NT2/D1 (cell line): Measurements from ENCODE around the gene TSN.

Source experiments
- DNase-seq: peaks from one replicate; pipeline ENCODE4 v3.0.0-alpha.2; 2011; ENCODE audit warnings: low read depth, low spot score
- H3K27me3 ChIP-seq: 2 replicates; pipeline ENCODE4 v1.6.0; 2011; ENCODE audit warnings: mild to moderate bottlenecking; ENCODE audit not compliant: insufficient read length, insufficient read depth
- H3K36me3 ChIP-seq: 2 replicates; pipeline ENCODE4 v1.6.1; 2011; ENCODE audit warnings: mild to moderate bottlenecking, low read length, mixed read lengths; ENCODE audit not compliant: insufficient read depth, insufficient read length
- H3K4me1 ChIP-seq: 2 replicates; pipeline ENCODE4 v1.5.1; 2011; ENCODE audit not compliant: insufficient read depth, insufficient read length
- H3K4me3 ChIP-seq: 2 replicates; pipeline ENCODE4 v1.5.1; 2011; ENCODE audit warnings: low read depth; ENCODE audit not compliant: insufficient read length
- H3K9ac ChIP-seq: 2 replicates; pipeline ENCODE4 v1.6.0; 2011; ENCODE audit warnings: low read depth; ENCODE audit not compliant: insufficient read length
- H3K9me3 ChIP-seq: 2 replicates; pipeline ENCODE4 v1.5.1; 2011; ENCODE audit warnings: mild to moderate bottlenecking, low read length; ENCODE audit not compliant: insufficient read depth
- SUZ12 ChIP-seq: IDR thresholded peaks from 2 replicates; pipeline ENCODE4 v1.6.1; 2011; ENCODE audit not compliant: insufficient read length, insufficient read depth; ENCODE audit errors: extremely low read depth
- YY1 ChIP-seq: IDR thresholded peaks from 2 replicates; pipeline ENCODE4 v1.6.1; 2011; ENCODE audit not compliant: insufficient read length, insufficient read depth
- ZNF274 ChIP-seq: IDR thresholded peaks from 2 replicates; pipeline ENCODE4 v1.6.1; 2011; ENCODE audit warnings: mild to moderate bottlenecking, low read depth, low read length

The TSN gene

DNA sequence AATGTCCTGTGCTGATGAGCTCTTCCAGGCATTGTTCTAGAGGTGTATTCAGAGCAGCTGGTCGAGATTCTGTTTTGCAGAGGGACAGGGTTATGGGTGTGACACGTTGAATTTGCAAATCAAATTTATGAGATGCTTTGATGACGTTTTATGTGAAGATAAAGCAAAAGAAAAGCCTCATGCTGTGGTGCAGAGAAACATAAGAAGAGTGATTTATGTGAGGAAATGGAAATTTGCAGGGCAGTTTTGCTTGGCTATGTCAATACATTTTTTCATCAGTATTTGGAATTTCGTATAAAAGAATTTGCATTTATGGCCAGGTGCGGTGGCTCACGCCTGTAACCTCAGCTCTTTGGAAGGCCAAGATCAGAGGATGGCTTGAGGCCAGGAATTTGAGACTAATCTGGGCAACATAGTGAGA lies 36.4 kb downstream of the TSN start:
- Histone ChIP-seq H3K4me1 (peaks cover 7% of the 10 kb centered on the region), H3K4me3 (no peak overlapping the region), H3K9ac (no peak overlapping the region), H3K9me3 (0 out of 2 replicates have a peak, but pooled peaks cover 12% of the 10 kb centered on the region), H3K36me3 (no peaks in the 10 kb centered on the region), H3K27me3 (no peaks in the 10 kb centered on the region)
- no peak for TF ChIP-seq ZNF274
- TF ChIP-seq YY1: no peak
- no peak for TF ChIP-seq SUZ12
- DNase-seq: no peak

DNA sequence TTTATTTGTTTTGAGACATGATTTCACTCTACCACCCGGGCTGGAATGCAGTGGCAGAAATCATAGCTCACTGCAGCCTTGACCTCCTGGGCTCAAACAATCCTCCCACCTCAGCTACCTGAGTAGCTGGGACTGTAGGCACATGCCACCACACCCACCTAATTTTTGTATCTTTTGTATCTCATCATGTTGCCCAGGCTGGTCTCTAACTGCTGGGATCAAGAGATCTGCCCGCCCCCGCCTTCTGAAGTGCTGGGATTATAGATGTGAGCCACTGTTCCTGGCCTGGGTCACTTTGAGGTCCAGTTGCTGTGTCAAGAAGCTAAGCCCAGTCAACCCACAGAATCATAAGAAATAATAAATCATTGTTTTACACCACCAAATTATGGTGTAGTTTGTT lies 38.4 kb downstream of the TSN start:
- no peaks in the 10 kb centered on the region for H3K27me3 ChIP-seq
- H3K36me3 ChIP-seq: no peaks in the 10 kb centered on the region
- no peak overlapping the region for H3K9ac ChIP-seq
- TF ChIP-seq YY1 (no peak), ZNF274 (no peak), SUZ12 (no peak)
- peaks cover 7% of the 10 kb centered on the region for H3K4me1 ChIP-seq
- no peak for DNase-seq
- 0 out of 2 replicates have a peak, but pooled peaks cover 5% of the 10 kb centered on the region for H3K9me3 ChIP-seq
- no peak overlapping the region for H3K4me3 ChIP-seq

DNA sequence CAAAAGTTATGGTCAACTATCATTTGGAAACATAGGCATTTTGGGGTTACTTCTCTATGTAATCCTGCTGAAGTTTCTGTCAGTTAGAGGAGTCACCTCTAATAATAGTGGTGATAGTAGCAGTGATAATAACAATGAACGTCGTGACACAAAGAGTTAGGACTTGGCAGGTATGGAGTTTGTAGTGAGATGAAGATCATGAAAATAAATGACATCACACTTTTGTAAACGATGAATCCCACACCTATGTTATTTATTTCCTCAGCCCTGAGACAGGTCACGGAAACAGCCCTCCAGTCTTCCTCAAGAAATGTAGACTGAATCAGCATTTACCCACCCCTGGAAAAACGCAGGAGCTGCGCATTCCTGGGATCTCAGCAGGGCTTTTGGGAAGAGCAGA lies 38.8 kb downstream of the TSN start:
- TF ChIP-seq SUZ12: no peak
- TF ChIP-seq ZNF274: no peak
- no peak for TF ChIP-seq YY1
- H3K4me3 ChIP-seq: no peak overlapping the region
- H3K27me3 ChIP-seq: no peaks in the 10 kb centered on the region
- H3K36me3 ChIP-seq: no peaks in the 10 kb centered on the region
- no peak overlapping the region for H3K9ac ChIP-seq
- 0 out of 2 replicates have a peak, but pooled peaks cover under 1% of the 10 kb centered on the region for H3K9me3 ChIP-seq
- DNase-seq: no peak
- H3K4me1 ChIP-seq: peaks cover 7% of the 10 kb centered on the region

DNA sequence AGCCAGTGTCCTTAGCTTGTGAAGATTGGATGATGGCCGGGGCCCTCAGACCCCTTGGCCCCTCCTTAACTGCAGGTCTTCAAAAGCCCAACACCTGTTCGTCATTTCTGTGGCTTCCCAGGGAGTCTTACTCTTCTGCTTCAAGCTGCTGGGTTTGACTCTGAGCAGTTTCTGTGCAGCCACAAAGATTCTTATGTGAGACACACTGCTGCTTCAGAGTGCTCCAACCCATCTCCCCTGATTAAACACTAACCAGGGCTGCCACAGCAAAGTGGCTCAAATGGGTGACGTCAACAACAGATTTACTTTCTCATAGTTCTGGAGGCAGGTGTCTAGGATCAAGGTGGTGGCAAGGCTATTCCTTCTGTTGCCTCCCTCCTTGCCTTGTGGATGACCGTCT lies 40.8 kb downstream of the TSN start:
- no peaks in the 10 kb centered on the region for H3K27me3 ChIP-seq
- H3K4me1 ChIP-seq: no peaks in the 10 kb centered on the region
- TF ChIP-seq ZNF274 (no peak), SUZ12 (no peak), YY1 (no peak)
- H3K4me3 ChIP-seq: no peak overlapping the region
- no peaks in the 10 kb centered on the region for H3K36me3 ChIP-seq
- H3K9me3 ChIP-seq: no peaks in the 10 kb centered on the region
- no peak overlapping the region for H3K9ac ChIP-seq
- no peak for DNase-seq

DNA sequence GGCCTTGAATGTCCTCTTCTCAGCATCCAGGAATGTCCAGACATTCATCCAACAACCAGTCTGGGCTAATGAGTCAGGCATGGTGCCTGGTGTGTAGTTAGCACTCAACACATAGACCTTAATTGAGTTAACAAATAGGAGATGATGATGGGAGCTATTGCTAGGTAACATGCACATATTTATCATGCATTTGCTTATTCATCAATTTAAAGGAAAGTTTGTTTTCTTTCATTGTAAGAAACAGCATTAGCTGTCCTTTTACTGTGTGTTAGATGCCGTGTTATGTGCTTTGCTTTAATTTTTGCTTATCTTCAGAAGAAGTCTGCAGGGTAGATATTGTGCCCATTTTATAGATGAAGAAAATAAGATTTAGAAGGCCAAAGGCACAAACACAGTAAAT lies 43.2 kb downstream of the TSN start:
- no peak for DNase-seq
- H3K4me1 ChIP-seq: no peaks in the 10 kb centered on the region
- no peak overlapping the region for H3K4me3 ChIP-seq
- H3K27me3 ChIP-seq: no peaks in the 10 kb centered on the region
- TF ChIP-seq YY1: no peak
- TF ChIP-seq ZNF274: no peak
- TF ChIP-seq SUZ12: no peak
- no peaks in the 10 kb centered on the region for H3K9me3 ChIP-seq
- H3K36me3 ChIP-seq: no peaks in the 10 kb centered on the region
- no peak overlapping the region for H3K9ac ChIP-seq

DNA sequence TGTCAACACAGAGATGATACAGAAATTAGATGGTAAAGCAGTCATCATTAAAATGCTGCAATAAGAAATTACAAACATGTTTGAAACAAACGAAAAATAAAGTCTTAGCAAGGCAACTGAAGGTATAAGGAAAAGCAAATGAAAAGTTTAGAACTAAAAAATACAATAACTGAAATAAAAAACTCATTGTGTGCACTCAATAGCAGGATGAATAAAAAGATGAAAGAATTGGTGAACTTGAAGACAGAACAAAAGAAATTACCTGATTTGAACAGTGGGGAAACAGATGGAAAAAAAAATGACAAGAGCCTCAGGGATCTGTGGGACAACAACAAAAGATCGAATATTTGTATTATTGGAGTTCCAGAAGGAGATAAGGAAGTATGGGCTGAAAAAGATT lies 46.5 kb downstream of the TSN start:
- TF ChIP-seq SUZ12: no peak
- no peak for TF ChIP-seq ZNF274
- TF ChIP-seq YY1: no peak
- DNase-seq: no peak
- Histone ChIP-seq H3K4me3 (no peak overlapping the region), H3K4me1 (no peaks in the 10 kb centered on the region), H3K36me3 (no peaks in the 10 kb centered on the region), H3K9me3 (no peaks in the 10 kb centered on the region), H3K27me3 (no peaks in the 10 kb centered on the region), H3K9ac (no peak overlapping the region)

DNA sequence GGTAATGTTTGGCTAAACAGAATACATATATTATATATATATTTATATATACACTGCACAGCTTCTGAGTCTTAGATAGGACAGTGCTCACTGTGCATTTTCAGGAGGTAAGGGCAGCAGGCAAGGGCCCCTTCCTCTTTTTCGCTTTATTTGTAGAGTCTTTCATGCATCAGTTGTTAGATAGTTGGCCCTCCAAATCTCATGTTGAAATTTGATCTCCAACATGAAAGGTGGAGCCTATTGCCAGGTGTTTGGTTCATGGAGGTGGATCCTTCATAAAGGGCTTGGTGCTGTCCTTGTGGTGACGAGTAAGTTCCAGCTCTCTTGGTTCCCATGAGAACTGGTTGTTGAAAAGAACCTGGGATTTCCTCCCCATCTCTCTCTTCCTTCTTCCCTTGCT lies 48.1 kb downstream of the TSN start:
- DNase-seq: no peak
- Histone ChIP-seq H3K4me1 (no peaks in the 10 kb centered on the region), H3K9ac (no peak overlapping the region), H3K27me3 (no peaks in the 10 kb centered on the region), H3K9me3 (no peaks in the 10 kb centered on the region), H3K36me3 (no peaks in the 10 kb centered on the region), H3K4me3 (no peak overlapping the region)
- TF ChIP-seq YY1 (no peak), SUZ12 (no peak), ZNF274 (no peak)
